ENCODE results near the gene HOXC10. TPM values are rescaled to one million over a fixed set of nuclear protein-coding genes. Genes with fewer than 3 reads are reported as not detected.

The HOXC10 gene
- total RNA-seq, 4 donors from 2014 or later, result 7.6 to 20.9 (median 12.0) TPM

- TF ChIP-seq CTCF (IDR thresholded peaks at IDR 0.05; ENCODE audit: low read depth), result no peak
Observed at GRCh38 chr12:54004841-54005530, 20.0 kb downstream of the HOXC10 start.

- TF ChIP-seq CTCF (IDR thresholded peaks at IDR 0.05; ENCODE audit: low read depth), result no peak
Observed at GRCh38 chr12:54005531-54005852, 20.5 kb downstream of the HOXC10 start.

- TF ChIP-seq CTCF (IDR thresholded peaks at IDR 0.05; ENCODE audit: low read depth), result no peak
Observed at GRCh38 chr12:54005853-54006558, 21.1 kb downstream of the HOXC10 start.

- no peak for TF ChIP-seq CTCF (IDR thresholded peaks at IDR 0.05; ENCODE audit: low read depth)
Observed at GRCh38 chr12:54006559-54007220, 21.7 kb downstream of the HOXC10 start.

GRCh38 chr12:54007538-54008259 lies 22.8 kb downstream of the HOXC10 start:
- no peak for TF ChIP-seq CTCF (IDR thresholded peaks at IDR 0.05; ENCODE audit: low read depth)

- no peak for TF ChIP-seq CTCF (IDR thresholded peaks at IDR 0.05; ENCODE audit: low read depth)
Observed at GRCh38 chr12:54008260-54008552, 23.3 kb downstream of the HOXC10 start.

Data from subcutaneous adipose tissue (tissue), 4 donors.